Measurements from ENCODE around the gene ARAP2. TPM values are rescaled to one million over a fixed set of nuclear protein-coding genes. Genes with fewer than 3 reads are reported as not detected.

The ARAP2 gene
- total and polyA plus RNA-seq, 2 of the 13 experiments (the other 11 are each of a cell fraction or from before 2014, with no cell fraction given): 0.37 to 1.4 TPM

DNA sequence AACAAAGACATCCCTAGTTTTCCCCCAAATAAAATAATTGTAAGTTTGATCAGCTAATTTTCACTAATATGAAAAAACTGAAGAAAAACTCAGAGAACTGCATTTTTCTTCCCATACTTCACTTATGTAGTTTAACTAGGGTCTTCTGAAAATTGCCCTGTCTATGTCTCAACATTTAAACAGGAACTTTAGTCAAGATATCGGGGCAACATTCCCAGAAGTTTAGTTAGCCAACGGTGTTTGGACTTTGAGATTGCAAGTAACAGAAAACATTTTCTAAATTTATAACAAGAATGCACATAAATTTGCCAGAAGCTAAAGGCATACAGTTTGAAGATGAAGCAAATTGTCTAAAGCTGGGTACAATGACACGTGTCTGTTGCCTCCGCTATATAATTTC lies 201.1 kb downstream of the ARAP2 start:
- intact Hi-C loops (cut with micrococcal nuclease; ENCODE audit: unreplicated experiment): no loop called here
- Histone ChIP-seq H3K4me1 (ENCODE audit: insufficient read depth, low read length) (no peaks in the 10 kb centered on the region), H3K36me3 (replicated peaks in 1 of 2; ENCODE audit: control insufficient read depth in 1 of 2, insufficient read depth in 2 of 2, low read length in 2 of 2) (no peaks in the 10 kb centered on the region), H3K4me2 (ENCODE audit: low read depth, low read length) (no peak overlapping the region), H3K27me3 (ENCODE audit: control insufficient read depth in 1 of 2, insufficient read depth in 2 of 2, low read length in 2 of 2) (no peaks in the 10 kb centered on the region), H3K79me2 (ENCODE audit: insufficient read depth, low read length) (no peaks in the 10 kb centered on the region), H3K9me3 (ENCODE audit: low read length) (peaks cover 14% of the 10 kb centered on the region; the same call in 1 of the 2 replicates), H3K4me3 (replicated peaks in 1 of 3; ENCODE audit: insufficient read depth in 1 of 3, low read depth in 2 of 3, low read length in 3 of 3) (no peak overlapping the region), H3K27ac (ENCODE audit: extremely low read length, insufficient read depth, low read length) (no peak overlapping the region), H2AFZ (ENCODE audit: low read length) (no peak overlapping the region), H3K9ac (ENCODE audit: insufficient read depth, low read depth, low read length) (no peak overlapping the region), H4K20me1 (ENCODE audit: insufficient read depth, low read length) (no peaks in the 10 kb centered on the region)
- POLR2A ChIA-PET: no interaction called here
- ATAC-seq (no peak), FAIRE-seq (no peak), DNase-seq (ENCODE audit: low spot score) (no peak)
- in situ Hi-C loops (cut with HindIII; ENCODE audit: extremely low pct_ligation_motif_present, low pct_unique_long_range_greater_than_20kb): no loop called here
- WGBS (ENCODE audit: low lambda C conversion rate): 25% methylated on average over 4 of the region's 4 CpGs
- CTCF ChIA-PET (ENCODE audit: low intra/inter-chr PET ratio, low total read pairs): no interaction called here
- TF ChIP-seq, protein P1, sequence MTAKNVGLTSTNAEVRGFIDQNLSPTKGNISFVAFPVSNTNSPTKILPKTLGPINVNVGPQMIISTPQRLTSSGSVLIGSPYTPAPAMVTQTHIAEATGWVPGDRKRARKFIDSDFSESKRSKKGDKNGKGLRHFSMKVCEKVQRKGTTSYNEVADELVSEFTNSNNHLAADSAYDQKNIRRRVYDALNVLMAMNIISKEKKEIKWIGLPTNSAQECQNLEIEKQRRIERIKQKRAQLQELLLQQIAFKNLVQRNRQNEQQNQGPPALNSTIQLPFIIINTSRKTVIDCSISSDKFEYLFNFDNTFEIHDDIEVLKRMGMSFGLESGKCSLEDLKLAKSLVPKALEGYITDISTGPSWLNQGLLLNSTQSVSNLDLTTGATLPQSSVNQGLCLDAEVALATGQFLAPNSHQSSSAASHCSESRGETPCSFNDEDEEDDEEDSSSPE (CRISPR knock-in tag; IDR thresholded peaks at IDR 0.05): no peak
- no peak for TF ChIP-seq KDM3A (CRISPR knock-in tag; IDR thresholded peaks at IDR 0.05; ENCODE audit: low read depth)
- TF ChIP-seq ZSCAN9 (CRISPR knock-in tag; IDR thresholded peaks at IDR 0.05; ENCODE audit: borderline replicate concordance): no peak
- TF ChIP-seq, protein P2, sequence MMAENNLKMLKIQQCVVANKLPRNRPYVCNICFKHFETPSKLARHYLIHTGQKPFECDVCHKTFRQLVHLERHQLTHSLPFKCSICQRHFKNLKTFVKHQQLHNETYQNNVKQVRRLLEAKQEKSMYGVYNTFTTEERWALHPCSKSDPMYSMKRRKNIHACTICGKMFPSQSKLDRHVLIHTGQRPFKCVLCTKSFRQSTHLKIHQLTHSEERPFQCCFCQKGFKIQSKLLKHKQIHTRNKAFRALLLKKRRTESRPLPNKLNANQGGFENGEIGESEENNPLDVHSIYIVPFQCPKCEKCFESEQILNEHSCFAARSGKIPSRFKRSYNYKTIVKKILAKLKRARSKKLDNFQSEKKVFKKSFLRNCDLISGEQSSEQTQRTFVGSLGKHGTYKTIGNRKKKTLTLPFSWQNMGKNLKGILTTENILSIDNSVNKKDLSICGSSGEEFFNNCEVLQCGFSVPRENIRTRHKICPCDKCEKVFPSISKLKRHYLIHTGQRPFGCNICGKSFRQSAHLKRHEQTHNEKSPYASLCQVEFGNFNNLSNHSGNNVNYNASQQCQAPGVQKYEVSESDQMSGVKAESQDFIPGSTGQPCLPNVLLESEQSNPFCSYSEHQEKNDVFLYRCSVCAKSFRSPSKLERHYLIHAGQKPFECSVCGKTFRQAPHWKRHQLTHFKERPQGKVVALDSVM (CRISPR knock-in tag; IDR thresholded peaks at IDR 0.05): no peak
- TF ChIP-seq, protein P3, sequence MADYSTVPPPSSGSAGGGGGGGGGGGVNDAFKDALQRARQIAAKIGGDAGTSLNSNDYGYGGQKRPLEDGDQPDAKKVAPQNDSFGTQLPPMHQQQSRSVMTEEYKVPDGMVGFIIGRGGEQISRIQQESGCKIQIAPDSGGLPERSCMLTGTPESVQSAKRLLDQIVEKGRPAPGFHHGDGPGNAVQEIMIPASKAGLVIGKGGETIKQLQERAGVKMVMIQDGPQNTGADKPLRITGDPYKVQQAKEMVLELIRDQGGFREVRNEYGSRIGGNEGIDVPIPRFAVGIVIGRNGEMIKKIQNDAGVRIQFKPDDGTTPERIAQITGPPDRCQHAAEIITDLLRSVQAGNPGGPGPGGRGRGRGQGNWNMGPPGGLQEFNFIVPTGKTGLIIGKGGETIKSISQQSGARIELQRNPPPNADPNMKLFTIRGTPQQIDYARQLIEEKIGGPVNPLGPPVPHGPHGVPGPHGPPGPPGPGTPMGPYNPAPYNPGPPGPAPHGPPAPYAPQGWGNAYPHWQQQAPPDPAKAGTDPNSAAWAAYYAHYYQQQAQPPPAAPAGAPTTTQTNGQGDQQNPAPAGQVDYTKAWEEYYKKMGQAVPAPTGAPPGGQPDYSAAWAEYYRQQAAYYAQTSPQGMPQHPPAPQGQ (CRISPR knock-in tag; IDR thresholded peaks at IDR 0.05; ENCODE audit: borderline replicate concordance): no peak
- no peak for TF ChIP-seq YEATS4 (CRISPR knock-in tag; IDR thresholded peaks at IDR 0.05; ENCODE audit: borderline replicate concordance)
- no peak for TF ChIP-seq TBX2 (CRISPR knock-in tag; IDR thresholded peaks at IDR 0.05; ENCODE audit: borderline replicate concordance)
- no peak for TF ChIP-seq MAFF (IDR thresholded peaks at IDR 0.05; ENCODE audit: low read depth, low read length)
- no peak for TF ChIP-seq STAG1 (CRISPR knock-in tag; IDR thresholded peaks at IDR 0.05)
- no peak for TF ChIP-seq HMG20B (CRISPR knock-in tag; conservative IDR thresholded peaks at IDR 0.05)
- no peak for TF ChIP-seq KLF13 (CRISPR knock-in tag; IDR thresholded peaks at IDR 0.05)
- no peak for TF ChIP-seq FOXC1 (CRISPR knock-in tag; IDR thresholded peaks at IDR 0.05; ENCODE audit: borderline replicate concordance)
- no peak for TF ChIP-seq PAWR (CRISPR knock-in tag; IDR thresholded peaks at IDR 0.05; ENCODE audit: borderline replicate concordance)
- TF ChIP-seq RXRA (CRISPR knock-in tag; IDR thresholded peaks at IDR 0.05): no peak
- no TSS peak for BruUV-seq (replicated peaks)
